Liver (tissue), 9 donors: ENCODE measurements around the gene CD248. TPM values are rescaled to one million over a fixed set of nuclear protein-coding genes. Genes with fewer than 3 reads are reported as not detected.

Experiments used
- DNase-seq: peaks from one replicate; pipeline ENCODE4 v3.0.0-alpha.2; 2017; ENCODE audit warnings: low spot score
- H3K27ac ChIP-seq, 2 donors: one replicate each; pipeline ENCODE4 v1.7.0; 2013; ENCODE audit warnings: inconsistent platforms in 2 of 2, low read length in 2 of 2, control low read depth in 1 of 2, low read depth in 1 of 2, mild to moderate bottlenecking in 1 of 2
- H3K27me3 ChIP-seq, 4 donors: one replicate each; pipeline versions ENCODE4 v1.6.1 to v1.7.0; 2013; ENCODE audit warnings: low read length in 3 of 4, inconsistent platforms in 1 of 4, mild to moderate bottlenecking in 1 of 4, moderate library complexity in 1 of 4; ENCODE audit not compliant: control insufficient read depth in 4 of 4, insufficient read depth in 4 of 4
- H3K36me3 ChIP-seq, 4 donors: one replicate each; pipeline versions ENCODE4 v1.6.1 to v1.7.0; 2013; ENCODE audit warnings: low read length in 3 of 4, mild to moderate bottlenecking in 3 of 4, low read depth in 1 of 4, moderate library complexity in 1 of 4; ENCODE audit not compliant: control insufficient read depth in 4 of 4, insufficient read depth in 3 of 4
- H3K4me1 ChIP-seq, 4 donors: one replicate each; pipeline versions ENCODE4 v1.6.1 to v1.7.0; 2013; ENCODE audit warnings: low read length in 3 of 4, mild to moderate bottlenecking in 3 of 4, moderate library complexity in 1 of 4; ENCODE audit not compliant: control insufficient read depth in 4 of 4, insufficient read depth in 4 of 4
- H3K4me3 ChIP-seq, 3 donors: one replicate each; pipeline versions ENCODE4 v1.6.1 to v1.7.0; 2013; ENCODE audit warnings: low read length in 3 of 3, control low read depth in 1 of 3, low read depth in 1 of 3, mild to moderate bottlenecking in 1 of 3
- H3K9ac ChIP-seq, 2 donors: one replicate each; pipeline ENCODE4 v1.7.0; 2013; ENCODE audit warnings: low read length in 2 of 2, mild to moderate bottlenecking in 2 of 2, moderate library complexity in 2 of 2, control low read depth in 1 of 2, low read depth in 1 of 2
- H3K9me3 ChIP-seq, 4 donors: one replicate each; pipeline versions ENCODE4 v1.6.1 to v1.7.0; 2013; ENCODE audit warnings: low read length in 3 of 4; ENCODE audit not compliant: control insufficient read depth in 4 of 4
- EGR1 ChIP-seq, 2 donors: IDR thresholded peaks; 2 replicates each; pipeline ENCODE4 v1.6.1; 2016 to 2018; ENCODE audit warnings: antibody characterized with exemption in 2 of 2, low read depth in 2 of 2
- FOXA1 ChIP-seq: IDR thresholded peaks from 2 replicates; pipeline ENCODE4 v1.6.1; 2016; ENCODE audit warnings: antibody characterized with exemption
- FOXA2 ChIP-seq: IDR thresholded peaks from 2 replicates; pipeline ENCODE4 v1.6.1; 2016; ENCODE audit warnings: antibody characterized with exemption
- GABPA ChIP-seq, 2 donors: IDR thresholded peaks in 1 of 2; conservative IDR thresholded peaks in 1 of 2; 2 replicates each; pipeline ENCODE4 v1.6.1; 2016; ENCODE audit warnings: antibody characterized with exemption in 2 of 2, mild to moderate bottlenecking in 1 of 2, moderate library complexity in 1 of 2
- HNF4A ChIP-seq, 2 donors: conservative IDR thresholded peaks; 2 replicates each; pipeline ENCODE4 v1.6.1; 2016; ENCODE audit warnings: antibody characterized with exemption in 2 of 2, mild to moderate bottlenecking in 2 of 2
- HNF4G ChIP-seq: IDR thresholded peaks from 2 replicates; pipeline ENCODE4 v1.6.1; 2016; ENCODE audit warnings: antibody characterized with exemption
- JUND ChIP-seq, 2 donors: IDR thresholded peaks; 2 replicates each; pipeline ENCODE4 v1.6.1; 2016; ENCODE audit warnings: antibody characterized with exemption in 2 of 2
- NR2F2 ChIP-seq: IDR thresholded peaks from 2 replicates; pipeline ENCODE4 v1.6.1; 2016; ENCODE audit warnings: antibody characterized with exemption
- RAD21 ChIP-seq, 2 donors: IDR thresholded peaks; 2 replicates each; pipeline ENCODE4 v1.6.1; 2016; ENCODE audit warnings: antibody characterized with exemption in 2 of 2, mild to moderate bottlenecking in 2 of 2
- RXRA ChIP-seq, 2 donors: IDR thresholded peaks; 2 replicates each; pipeline ENCODE4 v1.6.1; 2017 to 2018; ENCODE audit warnings: antibody characterized with exemption in 2 of 2, mild to moderate bottlenecking in 1 of 2
- SP1 ChIP-seq: IDR thresholded peaks from 2 replicates; pipeline ENCODE4 v1.6.1; 2018; ENCODE audit warnings: antibody characterized with exemption, mild to moderate bottlenecking
- YY1 ChIP-seq: IDR thresholded peaks from 2 replicates; pipeline ENCODE4 v1.6.1; 2016; ENCODE audit warnings: antibody characterized with exemption, mild to moderate bottlenecking
- WGBS: extraction: QIAGEN DNeasy Blood & Tissue Kit; methylation state at CpG from one replicate; pipeline ENCODE4 v1.1.7; 2013; 5-methylcytosine and 5-hydroxymethylcytosine counted together
- polyA plus RNA-seq, 2 donors: library from polyadenylated mRNA; stranded (reverse) in 1 of 2; unstranded in 1 of 2; fragments of 200-250 nt in 1 of 2; fragments of >200 nt in 1 of 2; fragmentation: Nextera tagmentation in 1 of 2; extraction: Ambion mirVana in 1 of 2; gene quantifications; one replicate each; pipeline versions ENCODE4 v1.2.1 to v1.2.3, GENCODE V29; 2013 to 2015
- total RNA-seq, 2 donors: library from RNA; depleted of rRNA; stranded (reverse); fragments of >200 nt; gene quantifications; one replicate each; pipeline ENCODE4 v1.2.3, GENCODE V29; 2014
- TF ChIP-seq, protein P1 (sequence below): IDR thresholded peaks from 2 replicates; pipeline ENCODE4 v1.6.1; 2016; ENCODE audit warnings: antibody characterized with exemption
- TF ChIP-seq, protein P2 (sequence below): IDR thresholded peaks from 2 replicates; pipeline ENCODE4 v1.6.1; 2016; ENCODE audit warnings: antibody characterized with exemption
- TF ChIP-seq, protein P3 (sequence below): fragments of 150-350 bp; IDR thresholded peaks from 2 replicates; pipeline ENCODE4 v1.5.1; 2017; ENCODE audit warnings: improper control_type of control experiment, low read depth, low read length; ENCODE audit not compliant: missing input control
- TF ChIP-seq, protein P4 (sequence below): IDR thresholded peaks from 2 replicates; pipeline ENCODE4 v1.6.1; 2016; ENCODE audit warnings: antibody characterized with exemption, mild to moderate bottlenecking
- donor health status: healthy.
- donor health status: healthy.
- donor health status: healthy.
- donor health status: healthy.
- donor health status: healthy.

Gene CD248
- total and polyA plus RNA-seq, 4 donors, result 0.64 to 3.0 (median 1.2) TPM

DNA sequence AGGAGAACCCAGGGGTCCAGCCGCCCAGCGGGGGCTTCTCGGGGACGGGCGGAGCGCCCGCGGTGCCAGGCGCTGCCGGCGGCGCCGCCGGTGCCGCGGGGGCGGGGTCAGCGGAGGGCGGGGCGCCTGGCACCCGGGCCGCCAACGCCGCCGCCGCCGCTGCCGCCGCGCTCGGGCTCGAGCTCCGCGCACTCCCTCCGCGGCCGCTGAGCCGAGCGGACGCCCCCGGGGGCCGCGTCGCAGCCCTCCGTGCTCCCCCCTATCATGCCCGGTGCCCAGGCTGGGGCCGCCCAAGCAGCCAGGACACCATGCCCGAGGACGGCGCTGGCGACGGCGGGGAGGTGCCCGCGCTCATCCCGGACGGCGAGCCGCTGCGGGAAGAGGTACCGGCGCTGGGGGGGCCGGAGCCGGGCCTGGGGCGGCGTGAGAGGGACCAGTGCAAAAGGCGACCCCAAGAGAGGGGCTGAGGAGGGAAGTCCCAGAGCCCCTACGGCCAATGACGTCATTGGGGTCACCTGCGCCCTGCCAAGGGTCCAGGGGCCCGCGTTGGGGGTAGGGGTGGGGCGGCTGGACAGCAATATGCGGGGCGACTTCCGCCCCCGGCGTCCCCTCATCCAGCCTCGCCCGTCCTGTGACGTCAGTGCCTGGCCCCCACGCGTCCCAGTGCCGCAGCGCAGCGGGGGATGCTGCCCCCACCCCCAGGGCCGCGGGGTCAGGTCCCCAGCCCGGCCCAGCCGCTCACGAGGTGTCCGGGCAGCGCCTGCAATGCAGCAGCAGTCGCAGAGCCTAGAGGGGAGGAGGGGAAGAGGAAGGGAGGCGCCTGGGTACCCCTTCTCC lies 24.9 kb downstream of the CD248 start, which contains the start of gene TMEM151A:
Gene TMEM151A (plus strand): TSS at position 189 of the 837 bp plus-strand sequence. CDS start 120 bp downstream, at position 309.
- peak within 1 kb of the TSS in 1 of 3 donors; percentile 47 for H3K4me3 ChIP-seq
- WGBS, result 2% methylated on average over 95 of the region's 95 CpGs
- no peak for TF ChIP-seq FOXA1
- no peak for TF ChIP-seq GABPA (IDR thresholded peaks at IDR 0.05 in 1 of 2, conservative IDR thresholded peaks at IDR 0.05 in 1 of 2)
- TF ChIP-seq, protein P1, sequence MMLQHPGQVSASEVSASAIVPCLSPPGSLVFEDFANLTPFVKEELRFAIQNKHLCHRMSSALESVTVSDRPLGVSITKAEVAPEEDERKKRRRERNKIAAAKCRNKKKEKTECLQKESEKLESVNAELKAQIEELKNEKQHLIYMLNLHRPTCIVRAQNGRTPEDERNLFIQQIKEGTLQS, result no peak
- TF ChIP-seq SP1, result no peak
- TF ChIP-seq, protein P2, sequence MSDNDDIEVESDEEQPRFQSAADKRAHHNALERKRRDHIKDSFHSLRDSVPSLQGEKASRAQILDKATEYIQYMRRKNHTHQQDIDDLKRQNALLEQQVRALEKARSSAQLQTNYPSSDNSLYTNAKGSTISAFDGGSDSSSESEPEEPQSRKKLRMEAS, result no peak
- TF ChIP-seq NR2F2, result no peak
- TF ChIP-seq RAD21 (IDR thresholded peaks at IDR 0.05), result no peak
- TF ChIP-seq HNF4A (conservative IDR thresholded peaks at IDR 0.05), result no peak
- no peak for DNase-seq
- H3K9me3 ChIP-seq, result no peaks in the 10 kb centered on the region
- H3K9ac ChIP-seq, result no peak within 1 kb of the TSS
- H3K27ac ChIP-seq, result no peak within 1 kb of the TSS
- peaks cover 19 to 33% (median 25%) of the 10 kb centered on the region in 4 donors for H3K4me1 ChIP-seq
- H3K36me3 ChIP-seq, result no peaks in the 10 kb centered on the region
- peaks cover 0 to 5% (median 0%) of the 10 kb centered on the region in 4 donors for H3K27me3 ChIP-seq

DNA sequence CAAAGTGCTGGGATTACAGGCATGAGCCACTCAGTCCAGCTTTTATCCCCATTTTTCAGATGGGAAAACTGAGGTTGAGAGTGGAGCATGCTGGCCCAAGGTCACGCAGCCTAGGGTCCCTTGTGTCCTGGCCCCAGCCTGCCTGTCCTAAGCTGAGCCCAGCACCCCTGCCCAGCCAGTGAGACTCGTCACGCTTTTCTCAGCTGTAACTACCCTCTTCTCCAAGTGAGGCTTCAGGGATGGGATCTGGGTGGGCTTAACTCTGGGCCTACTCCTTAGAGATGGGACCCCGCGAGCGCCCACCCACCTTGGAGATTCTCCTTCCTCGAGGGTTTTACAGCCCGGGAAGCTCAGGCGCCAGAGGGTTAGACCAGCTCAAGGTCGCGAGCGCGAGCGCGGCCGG lies 25.5 kb downstream of the CD248 start:
- no peak for DNase-seq
- Histone ChIP-seq H3K27ac (no peak overlapping the region), H3K27me3 (peaks cover 0 to 5% (median 0%) of the 10 kb centered on the region in 4 donors), H3K9ac (no peak overlapping the region), H3K9me3 (no peaks in the 10 kb centered on the region), H3K4me1 (peaks cover 19 to 36% (median 29%) of the 10 kb centered on the region in 4 donors), H3K36me3 (no peaks in the 10 kb centered on the region), H3K4me3 (peak overlapping the region in 1 of 3 donors; percentile 47)
- TF ChIP-seq GABPA (IDR thresholded peaks at IDR 0.05 in 1 of 2, conservative IDR thresholded peaks at IDR 0.05 in 1 of 2), result no peak
- TF ChIP-seq JUND (IDR thresholded peaks at IDR 0.05), result no peak
- TF ChIP-seq SP1, result no peak
- TF ChIP-seq, protein P1, result no peak
- TF ChIP-seq RXRA (IDR thresholded peaks at IDR 0.05), result no peak
- 20% methylated on average over 16 of the region's 16 CpGs for WGBS

DNA sequence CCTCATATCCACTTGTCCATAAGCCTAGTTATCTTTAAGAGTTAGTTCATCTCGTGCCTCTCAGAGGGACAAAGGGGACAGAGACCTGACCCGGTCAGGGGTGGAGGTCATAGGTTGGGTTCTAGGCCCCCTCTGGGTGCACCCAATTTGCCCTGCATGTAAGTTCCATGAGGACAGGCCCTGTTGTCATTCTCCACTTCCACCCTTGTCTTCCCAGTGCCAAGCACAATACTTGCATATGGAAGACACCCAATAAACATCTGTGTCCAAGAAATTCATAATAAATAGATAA lies 26.6 kb downstream of the CD248 start:
- DNase-seq, result no peak
- no peak for TF ChIP-seq JUND (IDR thresholded peaks at IDR 0.05)
- TF ChIP-seq SP1, result no peak
- TF ChIP-seq HNF4A (conservative IDR thresholded peaks at IDR 0.05), result no peak
- TF ChIP-seq, protein P3, sequence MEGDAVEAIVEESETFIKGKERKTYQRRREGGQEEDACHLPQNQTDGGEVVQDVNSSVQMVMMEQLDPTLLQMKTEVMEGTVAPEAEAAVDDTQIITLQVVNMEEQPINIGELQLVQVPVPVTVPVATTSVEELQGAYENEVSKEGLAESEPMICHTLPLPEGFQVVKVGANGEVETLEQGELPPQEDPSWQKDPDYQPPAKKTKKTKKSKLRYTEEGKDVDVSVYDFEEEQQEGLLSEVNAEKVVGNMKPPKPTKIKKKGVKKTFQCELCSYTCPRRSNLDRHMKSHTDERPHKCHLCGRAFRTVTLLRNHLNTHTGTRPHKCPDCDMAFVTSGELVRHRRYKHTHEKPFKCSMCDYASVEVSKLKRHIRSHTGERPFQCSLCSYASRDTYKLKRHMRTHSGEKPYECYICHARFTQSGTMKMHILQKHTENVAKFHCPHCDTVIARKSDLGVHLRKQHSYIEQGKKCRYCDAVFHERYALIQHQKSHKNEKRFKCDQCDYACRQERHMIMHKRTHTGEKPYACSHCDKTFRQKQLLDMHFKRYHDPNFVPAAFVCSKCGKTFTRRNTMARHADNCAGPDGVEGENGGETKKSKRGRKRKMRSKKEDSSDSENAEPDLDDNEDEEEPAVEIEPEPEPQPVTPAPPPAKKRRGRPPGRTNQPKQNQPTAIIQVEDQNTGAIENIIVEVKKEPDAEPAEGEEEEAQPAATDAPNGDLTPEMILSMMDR, result no peak
- TF ChIP-seq RXRA (IDR thresholded peaks at IDR 0.05), result no peak
- TF ChIP-seq, protein P1, result no peak
- TF ChIP-seq, protein P4, sequence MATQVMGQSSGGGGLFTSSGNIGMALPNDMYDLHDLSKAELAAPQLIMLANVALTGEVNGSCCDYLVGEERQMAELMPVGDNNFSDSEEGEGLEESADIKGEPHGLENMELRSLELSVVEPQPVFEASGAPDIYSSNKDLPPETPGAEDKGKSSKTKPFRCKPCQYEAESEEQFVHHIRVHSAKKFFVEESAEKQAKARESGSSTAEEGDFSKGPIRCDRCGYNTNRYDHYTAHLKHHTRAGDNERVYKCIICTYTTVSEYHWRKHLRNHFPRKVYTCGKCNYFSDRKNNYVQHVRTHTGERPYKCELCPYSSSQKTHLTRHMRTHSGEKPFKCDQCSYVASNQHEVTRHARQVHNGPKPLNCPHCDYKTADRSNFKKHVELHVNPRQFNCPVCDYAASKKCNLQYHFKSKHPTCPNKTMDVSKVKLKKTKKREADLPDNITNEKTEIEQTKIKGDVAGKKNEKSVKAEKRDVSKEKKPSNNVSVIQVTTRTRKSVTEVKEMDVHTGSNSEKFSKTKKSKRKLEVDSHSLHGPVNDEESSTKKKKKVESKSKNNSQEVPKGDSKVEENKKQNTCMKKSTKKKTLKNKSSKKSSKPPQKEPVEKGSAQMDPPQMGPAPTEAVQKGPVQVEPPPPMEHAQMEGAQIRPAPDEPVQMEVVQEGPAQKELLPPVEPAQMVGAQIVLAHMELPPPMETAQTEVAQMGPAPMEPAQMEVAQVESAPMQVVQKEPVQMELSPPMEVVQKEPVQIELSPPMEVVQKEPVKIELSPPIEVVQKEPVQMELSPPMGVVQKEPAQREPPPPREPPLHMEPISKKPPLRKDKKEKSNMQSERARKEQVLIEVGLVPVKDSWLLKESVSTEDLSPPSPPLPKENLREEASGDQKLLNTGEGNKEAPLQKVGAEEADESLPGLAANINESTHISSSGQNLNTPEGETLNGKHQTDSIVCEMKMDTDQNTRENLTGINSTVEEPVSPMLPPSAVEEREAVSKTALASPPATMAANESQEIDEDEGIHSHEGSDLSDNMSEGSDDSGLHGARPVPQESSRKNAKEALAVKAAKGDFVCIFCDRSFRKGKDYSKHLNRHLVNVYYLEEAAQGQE, result no peak
- TF ChIP-seq NR2F2, result no peak
- TF ChIP-seq EGR1 (IDR thresholded peaks at IDR 0.05; ENCODE audit: low read depth in 2 of 2), result no peak
- TF ChIP-seq FOXA2, result no peak
- TF ChIP-seq RAD21 (IDR thresholded peaks at IDR 0.05), result no peak
- no peak for TF ChIP-seq HNF4G
- TF ChIP-seq GABPA (IDR thresholded peaks at IDR 0.05 in 1 of 2, conservative IDR thresholded peaks at IDR 0.05 in 1 of 2), result no peak
- TF ChIP-seq YY1, result no peak
- Histone ChIP-seq H3K9ac (no peak overlapping the region), H3K27me3 (peaks cover 0 to 5% (median 0%) of the 10 kb centered on the region in 4 donors), H3K9me3 (no peaks in the 10 kb centered on the region), H3K4me1 (peaks cover 19 to 45% (median 36%) of the 10 kb centered on the region in 4 donors), H3K36me3 (no peaks in the 10 kb centered on the region), H3K27ac (no peak overlapping the region), H3K4me3 (no peak overlapping the region)
- 77% methylated on average over 2 of the region's 2 CpGs for WGBS
